Upper lobe of left lung (tissue), 6 donors: ENCODE data around the gene NDEL1. TPM values are rescaled to one million over a fixed set of nuclear protein-coding genes. Genes with fewer than 3 reads are reported as not detected.

Experiments used
- ATAC-seq, 2 donors: fragments of 200-7000 bp; cut with Tn5 transposase; one replicate each; pipeline ENCODE4 v1.9.1; 2022; ENCODE audit warnings: mild to moderate bottlenecking in 2 of 2, moderate library complexity in 2 of 2; ENCODE audit not compliant: low FRiP score in 2 of 2
- DNase-seq, 2 donors: peaks; one replicate each; pipeline ENCODE4 v3.0.0-alpha.2; 2019 to 2020
- H3K27ac ChIP-seq, 4 donors: fragments of 200-600 bp; sonication (generic); one replicate each; pipeline ENCODE4 v1.5.1; 2016 to 2019
- H3K27me3 ChIP-seq, 4 donors: fragments of 200-600 bp; sonication (generic); one replicate each; pipeline ENCODE4 v1.5.1; 2017 to 2019
- H3K36me3 ChIP-seq, 4 donors: fragments of 200-600 bp; sonication (generic); one replicate each; pipeline ENCODE4 v1.5.1; 2016 to 2019
- H3K4me1 ChIP-seq, 4 donors: fragments of 200-600 bp; sonication (generic); one replicate each; pipeline ENCODE4 v1.5.1; 2018 to 2019
- H3K4me3 ChIP-seq, 4 donors: fragments of 200-600 bp; sonication (generic); one replicate each; pipeline ENCODE4 v1.5.1; 2017 to 2019; ENCODE audit warnings: mild to moderate bottlenecking in 2 of 4, moderate library complexity in 1 of 4
- H3K9me3 ChIP-seq, 4 donors: fragments of 200-600 bp; sonication (generic); one replicate each; pipeline ENCODE4 v1.5.1; 2018 to 2019
- EP300 ChIP-seq, 4 donors: sonication (generic); formaldehyde crosslinking; IDR thresholded peaks; one replicate each; pipeline ENCODE4 v1.5.1; 2017; ENCODE audit warnings: antibody characterized with exemption in 4 of 4, control low read depth in 2 of 4
- POLR2A ChIP-seq, 4 donors: fragments of 450-650 bp; IDR thresholded peaks; one replicate each; pipeline ENCODE4 v1.5.1; 2016 to 2017; ENCODE audit warnings: antibody characterized with exemption in 4 of 4, mild to moderate bottlenecking in 2 of 4
- POLR2AphosphoS5 ChIP-seq, 2 donors: sonication (generic); formaldehyde crosslinking; IDR thresholded peaks; one replicate each; pipeline ENCODE4 v1.5.1; 2017; ENCODE audit warnings: antibody characterized with exemption in 2 of 2
- WGBS, 2 donors: methylation state at CpG; one replicate each; pipeline ENCODE4 v1.1.5; 2017 to 2018; 5-methylcytosine and 5-hydroxymethylcytosine counted together
- total RNA-seq, 6 donors: library from RNA; depleted of rRNA in 4 of 6; stranded (reverse); fragments of >200 nt in 4 of 6; gene quantifications; one replicate each; pipeline versions ENCODE4 v1.1.0 to v1.2.1, GENCODE V29; 2016 to 2021
- TF ChIP-seq, protein P1 (sequence below), 6 experiments: fragments of 450-650 bp in 4 of 6; fragments of 200-600 bp in 2 of 6; sonication (generic) in 2 of 6; IDR thresholded peaks; one replicate each; pipeline ENCODE4 v1.5.1; 2016 to 2019; ENCODE audit warnings: antibody characterized with exemption in 6 of 6
- donor health status: DM: no; HTN: no; CAD: no; lungs with moderate emphysema.
- donor health status: DM: no; HTN: yes; CAD: no; lungs with severe emphysema.

NDEL1 gene
- total RNA-seq, 6 donors from 2014 or later: 62.3 to 138 (median 85.4) TPM

DNA sequence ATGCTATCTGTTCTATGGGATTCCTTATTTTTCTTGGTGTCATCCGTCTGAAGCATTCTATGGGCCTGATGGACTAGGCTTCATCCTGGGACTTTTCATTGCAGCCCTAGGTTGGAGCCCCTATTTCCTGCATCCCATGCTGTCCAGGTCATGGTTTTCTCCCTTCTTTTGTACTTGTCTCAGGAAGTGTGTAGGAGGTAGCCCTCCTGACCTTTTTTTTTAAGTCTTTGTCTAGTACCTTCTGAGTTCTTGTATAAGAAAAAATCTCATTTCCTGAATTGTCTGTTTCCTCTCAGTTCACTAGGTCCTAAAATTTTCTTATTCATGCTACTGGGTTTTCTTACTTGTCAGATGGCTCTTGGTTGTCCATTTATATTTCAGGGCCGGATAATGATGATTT lies 6.0 kb downstream of the NDEL1 start:
- ATAC-seq (no peak), DNase-seq (no peak)
- H3K4me3 ChIP-seq: no peak overlapping the region
- TF ChIP-seq EP300 (IDR thresholded peaks at IDR 0.05) (no peak), POLR2AphosphoS5 (IDR thresholded peaks at IDR 0.05) (no peak), POLR2A (IDR thresholded peaks at IDR 0.05) (no peak)
- TF ChIP-seq, protein P1, sequence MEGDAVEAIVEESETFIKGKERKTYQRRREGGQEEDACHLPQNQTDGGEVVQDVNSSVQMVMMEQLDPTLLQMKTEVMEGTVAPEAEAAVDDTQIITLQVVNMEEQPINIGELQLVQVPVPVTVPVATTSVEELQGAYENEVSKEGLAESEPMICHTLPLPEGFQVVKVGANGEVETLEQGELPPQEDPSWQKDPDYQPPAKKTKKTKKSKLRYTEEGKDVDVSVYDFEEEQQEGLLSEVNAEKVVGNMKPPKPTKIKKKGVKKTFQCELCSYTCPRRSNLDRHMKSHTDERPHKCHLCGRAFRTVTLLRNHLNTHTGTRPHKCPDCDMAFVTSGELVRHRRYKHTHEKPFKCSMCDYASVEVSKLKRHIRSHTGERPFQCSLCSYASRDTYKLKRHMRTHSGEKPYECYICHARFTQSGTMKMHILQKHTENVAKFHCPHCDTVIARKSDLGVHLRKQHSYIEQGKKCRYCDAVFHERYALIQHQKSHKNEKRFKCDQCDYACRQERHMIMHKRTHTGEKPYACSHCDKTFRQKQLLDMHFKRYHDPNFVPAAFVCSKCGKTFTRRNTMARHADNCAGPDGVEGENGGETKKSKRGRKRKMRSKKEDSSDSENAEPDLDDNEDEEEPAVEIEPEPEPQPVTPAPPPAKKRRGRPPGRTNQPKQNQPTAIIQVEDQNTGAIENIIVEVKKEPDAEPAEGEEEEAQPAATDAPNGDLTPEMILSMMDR (IDR thresholded peaks at IDR 0.05): no peak
- peak overlapping the region in 2 of 4 donors; percentile 1 to 50 for H3K27ac ChIP-seq
- peaks cover 38 to 62% (median 49%) of the 10 kb centered on the region in 4 donors for H3K4me1 ChIP-seq
- WGBS, 2 donors: 72 to 89% methylated on average over 2 of the region's 2 CpGs
- no peaks in the 10 kb centered on the region for H3K9me3 ChIP-seq
- H3K27me3 ChIP-seq: no peaks in the 10 kb centered on the region
- H3K36me3 ChIP-seq: peaks cover 0 to 52% (median 13%) of the 10 kb centered on the region in 4 donors

DNA sequence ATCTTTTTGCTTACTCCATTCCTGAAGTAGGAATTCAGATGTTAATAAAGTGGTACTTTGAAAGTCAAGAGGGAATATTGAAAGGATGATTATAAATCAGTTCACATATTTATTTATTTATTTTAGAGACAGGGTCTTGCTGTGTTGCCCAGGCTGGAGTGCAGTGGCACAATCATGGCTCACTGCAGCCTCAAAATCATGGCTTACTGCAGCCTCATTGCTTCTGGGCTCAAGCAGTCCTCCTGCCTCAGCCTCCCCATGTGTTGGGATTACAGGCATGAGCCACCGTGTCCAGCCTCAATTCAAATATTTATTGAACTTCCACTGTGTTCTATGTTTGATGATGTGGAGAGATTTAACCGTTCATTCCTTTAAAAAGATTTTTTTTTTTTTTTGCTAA lies 6.6 kb downstream of the NDEL1 start:
- no peaks in the 10 kb centered on the region for H3K27me3 ChIP-seq
- no peak overlapping the region for H3K4me3 ChIP-seq
- H3K4me1 ChIP-seq: peaks cover 31 to 56% (median 48%) of the 10 kb centered on the region in 4 donors
- TF ChIP-seq POLR2AphosphoS5 (IDR thresholded peaks at IDR 0.05) (no peak), EP300 (IDR thresholded peaks at IDR 0.05) (no peak), POLR2A (IDR thresholded peaks at IDR 0.05) (no peak)
- TF ChIP-seq, protein P1 (IDR thresholded peaks at IDR 0.05): no peak
- peak overlapping the region in 1 of 4 donors; percentile 1 for H3K27ac ChIP-seq
- ATAC-seq (no peak), DNase-seq (no peak)
- 94 to 97% methylated on average over 2 of the region's 2 CpGs for whole genome bisulfite sequencing, 2 donors
- H3K36me3 ChIP-seq: peaks cover 0 to 58% (median 19%) of the 10 kb centered on the region in 4 donors
- H3K9me3 ChIP-seq: no peaks in the 10 kb centered on the region

DNA sequence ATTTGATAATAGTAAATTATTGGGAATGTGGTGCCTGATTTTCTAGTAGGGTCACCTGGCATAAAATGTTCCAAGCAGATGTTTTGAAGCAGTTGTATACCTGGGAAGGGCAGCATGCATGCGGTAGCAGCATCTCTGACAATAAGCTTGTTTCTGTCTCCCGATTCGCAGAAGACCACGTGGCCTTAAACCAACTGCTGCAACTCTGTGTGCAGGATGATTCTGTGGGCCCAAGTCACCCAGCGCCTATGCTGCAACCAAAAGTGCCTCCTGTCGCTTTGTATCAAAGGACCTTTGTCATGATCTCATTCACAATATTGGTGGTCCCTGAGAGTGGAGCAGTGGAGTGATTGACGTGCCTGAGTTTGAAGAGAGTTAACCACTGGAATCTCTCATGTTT lies 8.1 kb downstream of the NDEL1 start:
- DNase-seq (no peak), ATAC-seq (no peak)
- Histone ChIP-seq H3K27me3 (no peaks in the 10 kb centered on the region), H3K4me1 (peaks cover 21 to 50% (median 39%) of the 10 kb centered on the region in 4 donors), H3K36me3 (peaks cover 0 to 61% (median 25%) of the 10 kb centered on the region in 4 donors), H3K9me3 (no peaks in the 10 kb centered on the region), H3K4me3 (no peak overlapping the region), H3K27ac (peak overlapping the region in 2 of 4 donors; percentile 2 to 14)
- TF ChIP-seq POLR2AphosphoS5 (IDR thresholded peaks at IDR 0.05): no peak
- no peak for TF ChIP-seq EP300 (IDR thresholded peaks at IDR 0.05)
- no peak for TF ChIP-seq POLR2A (IDR thresholded peaks at IDR 0.05)
- TF ChIP-seq, protein P1 (IDR thresholded peaks at IDR 0.05): no peak
- WGBS, 2 donors: 58 to 72% methylated on average over 7 of the region's 7 CpGs

DNA sequence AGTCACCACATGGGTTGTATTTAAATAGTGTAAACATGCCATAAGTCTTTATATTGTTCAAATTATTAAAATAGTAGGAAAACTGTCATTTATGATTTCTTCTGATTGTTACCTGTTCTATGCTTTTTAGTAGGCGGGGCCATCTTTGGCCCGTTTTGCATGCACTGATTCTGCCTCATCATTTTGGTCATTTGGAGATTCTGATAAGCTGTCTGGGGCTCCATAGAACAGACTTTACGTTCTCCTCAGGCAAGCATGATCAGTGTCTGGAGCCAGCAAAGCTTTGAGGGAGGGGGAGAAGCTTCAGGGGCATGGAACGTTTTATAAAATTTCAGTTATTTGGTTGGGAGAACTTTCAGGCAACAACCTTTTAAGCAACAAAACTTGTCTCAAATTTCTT lies 8.8 kb downstream of the NDEL1 start:
- Histone ChIP-seq H3K4me3 (no peak overlapping the region), H3K36me3 (peaks cover 5 to 62% (median 29%) of the 10 kb centered on the region in 4 donors), H3K27ac (no peak overlapping the region), H3K9me3 (no peaks in the 10 kb centered on the region), H3K27me3 (no peaks in the 10 kb centered on the region), H3K4me1 (peaks cover 21 to 54% (median 39%) of the 10 kb centered on the region in 4 donors)
- TF ChIP-seq EP300 (IDR thresholded peaks at IDR 0.05) (no peak), POLR2A (IDR thresholded peaks at IDR 0.05) (no peak), POLR2AphosphoS5 (IDR thresholded peaks at IDR 0.05) (no peak)
- TF ChIP-seq, protein P1 (IDR thresholded peaks at IDR 0.05): no peak
- ATAC-seq (no peak), DNase-seq (no peak)
- 72 to 73% methylated on average over 4 of the region's 4 CpGs for WGBS, 2 donors

DNA sequence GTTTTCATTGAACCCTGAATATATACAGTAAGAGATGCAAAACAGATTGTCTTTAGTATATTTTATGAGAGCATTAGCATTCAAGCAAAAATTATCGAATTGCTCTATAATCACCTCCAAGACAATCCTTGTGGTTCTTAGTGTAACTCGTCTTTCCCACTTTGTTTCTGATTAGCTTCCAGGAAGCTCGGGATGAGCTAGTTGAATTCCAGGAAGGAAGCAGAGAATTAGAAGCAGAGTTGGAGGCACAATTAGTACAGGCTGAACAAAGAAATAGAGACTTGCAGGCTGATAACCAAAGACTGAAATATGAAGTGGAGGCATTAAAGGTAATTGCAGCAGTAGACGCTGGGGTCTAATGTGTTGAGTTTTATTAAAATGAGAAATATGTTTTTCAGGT lies 9.9 kb downstream of the NDEL1 start:
- ATAC-seq (no peak), DNase-seq (no peak)
- 63 to 69% methylated on average over 4 of the region's 4 CpGs for WGBS, 2 donors
- peaks cover 17 to 51% (median 36%) of the 10 kb centered on the region in 4 donors for H3K4me1 ChIP-seq
- H3K9me3 ChIP-seq: no peaks in the 10 kb centered on the region
- peak overlapping the region in 3 of 4 donors; percentile 1 to 73 (median 69) for H3K27ac ChIP-seq
- H3K27me3 ChIP-seq: no peaks in the 10 kb centered on the region
- TF ChIP-seq EP300 (IDR thresholded peaks at IDR 0.05): peak in 1 of 4 donors; percentile 46
- TF ChIP-seq POLR2AphosphoS5 (IDR thresholded peaks at IDR 0.05): peak in 1 of 2 donors; percentile 36
- TF ChIP-seq, protein P1 (IDR thresholded peaks at IDR 0.05): no peak
- TF ChIP-seq POLR2A (IDR thresholded peaks at IDR 0.05): no peak
- H3K36me3 ChIP-seq: peaks cover 8 to 63% (median 28%) of the 10 kb centered on the region in 4 donors
- H3K4me3 ChIP-seq: peak overlapping the region in 3 of 4 donors; percentile 12 to 25 (median 18)
